ENCODE measurements around the gene CYS1.
A peak's percentile ranks its signal among the peaks of the same experiment; 100 is the strongest.
"Not testable (repeated sequence)": the region's sequence is repeated elsewhere in the genome, so short reads cannot be mapped to it uniquely, and the experiment has no call there.

CYS1 gene

GRCh38 chr2:10079870-10080535, at the start of gene CYS1:
CYS1 (minus strand) TSS chr2:10080411; CDS start chr2:10080223, 188 bp downstream.
- DNase-seq, result no peak

- DNase-seq, result no peak
Measured at GRCh38 chr2:10129490-10129889, 49.3 kb upstream of the CYS1 start.

- no peak for DNase-seq
Measured at GRCh38 chr2:10128420-10128819, 48.2 kb upstream of the CYS1 start.

- DNase-seq, result peak; percentile 28
Measured at GRCh38 chr2:10126632-10127026, 46.4 kb upstream of the CYS1 start.

GRCh38 chr2:10125842-10126631, 45.8 kb upstream of the CYS1 start:
- no peak for DNase-seq

GRCh38 chr2:10124538-10125045, 44.4 kb upstream of the CYS1 start:
- peak; percentile 59 for DNase-seq

GRCh38 chr2:10123281-10123680, 43.1 kb upstream of the CYS1 start:
- no peak for DNase-seq

- peak; percentile 88 for DNase-seq
Measured at GRCh38 chr2:10122500-10123280, 42.5 kb upstream of the CYS1 start, which contains the start of gene RRM2. RRM2 (plus strand) TSS chr2:10122739; CDS start chr2:10122799, 60 bp downstream.

GRCh38 chr2:10120877-10121574, 40.8 kb upstream of the CYS1 start:
- DNase-seq, result peak; percentile 49

- DNase-seq, result peak; percentile 92
Measured at GRCh38 chr2:10120158-10120876, 40.1 kb upstream of the CYS1 start.

GRCh38 chr2:10119601-10120157, 39.5 kb upstream of the CYS1 start:
- no peak for DNase-seq

GRCh38 chr2:10119027-10119325, 38.8 kb upstream of the CYS1 start:
- DNase-seq, result no peak

- DNase-seq, result no peak
Measured at GRCh38 chr2:10109311-10109710, 29.1 kb upstream of the CYS1 start.

GRCh38 chr2:10104906-10105305, 24.7 kb upstream of the CYS1 start:
- not testable (repeated sequence) for DNase-seq

- no peak for DNase-seq
Measured at GRCh38 chr2:10103179-10103578, 23.0 kb upstream of the CYS1 start.

GRCh38 chr2:10101491-10101890, 21.3 kb upstream of the CYS1 start:
- DNase-seq, result no peak

- peak; percentile 18 for DNase-seq
Measured at GRCh38 chr2:10097352-10098148, 17.3 kb upstream of the CYS1 start.

- DNase-seq, result no peak
Measured at GRCh38 chr2:10096641-10097040, 16.4 kb upstream of the CYS1 start.

GRCh38 chr2:10095175-10095574, 15.0 kb upstream of the CYS1 start:
- no peak for DNase-seq

GRCh38 chr2:10094271-10094814, 14.1 kb upstream of the CYS1 start:
- DNase-seq, result no peak

GRCh38 chr2:10091889-10092244, 11.7 kb upstream of the CYS1 start:
- DNase-seq, result not testable (repeated sequence)
